Activated T-helper 1 cell treated with anti-CD3 and anti-CD28 coated beads, Interleukin-12 subunit alpha, Interleukin-12 subunit beta, Interleukin-2, Interleukin-4 antibody, amounts not matched to agents 30 ng/mL and 10 ng/mL and 1 ng/mL, durations not matched to agents 14 hours and 24 hours and 36 hours (primary cell): ENCODE measurements around the gene AATF. TPM values are rescaled to one million over a fixed set of nuclear protein-coding genes. Genes with fewer than 3 reads are reported as not detected.

Experiments
- DNase-seq: peaks from one replicate; pipeline ENCODE4 v3.0.0; 2021; ENCODE audit warnings: low spot score
- H3K27ac Mint-ChIP-seq: one replicate; pipeline ENCODE4 v1.8.0; 2021; ENCODE audit warnings: mild to moderate bottlenecking, mixed read lengths
- H3K27me3 Mint-ChIP-seq: one replicate; pipeline ENCODE4 v1.8.0; 2022; ENCODE audit warnings: mild to moderate bottlenecking, moderate library complexity, mixed read lengths; ENCODE audit not compliant: insufficient read depth
- H3K36me3 Mint-ChIP-seq: one replicate; pipeline ENCODE4 v1.8.0; 2021; ENCODE audit warnings: low read depth, mixed read lengths
- H3K4me1 Mint-ChIP-seq: one replicate; pipeline ENCODE4 v1.8.0; 2021; ENCODE audit warnings: low read depth, mixed read lengths
- H3K4me3 Mint-ChIP-seq: one replicate; pipeline ENCODE4 v1.8.0; 2021; ENCODE audit warnings: mild to moderate bottlenecking, moderate library complexity, mixed read lengths
- H3K9me3 Mint-ChIP-seq: one replicate; pipeline ENCODE4 v1.8.0; 2021; ENCODE audit warnings: mixed read lengths
- intact Hi-C: fragments of 100-400 bp; cut with micrococcal nuclease; formaldehyde crosslinking; loops from one replicate; pipeline ENCODE4 v1.15.1; 2024
- total RNA-seq: library from RNA; stranded (reverse); gene quantifications from 2 replicates; pipeline ENCODE4 v1.2.3, GENCODE V29; 2022

Gene AATF
- total RNA-seq, 1 donor from 2014 or later = 119 TPM

- no peaks in the 10 kb centered on the region for H3K9me3 Mint-ChIP-seq
- H3K4me1 Mint-ChIP-seq = peaks cover 9% of the 10 kb centered on the region
- DNase-seq = no peak
- intact Hi-C loops = no loop called here
- H3K4me3 Mint-ChIP-seq = no peak overlapping the region
- H3K36me3 Mint-ChIP-seq = peaks cover 9% of the 10 kb centered on the region
- H3K27ac Mint-ChIP-seq = no peak overlapping the region
- H3K27me3 Mint-ChIP-seq = no peaks in the 10 kb centered on the region
These were observed 103.1 kb downstream of the AATF start for GRCh38 chr17:37051833-37052232.

GRCh38 chr17:37052450-37052849, 103.7 kb downstream of the AATF start:
- H3K27me3 Mint-ChIP-seq = no peaks in the 10 kb centered on the region

GRCh38 chr17:37054894-37055293, 106.1 kb downstream of the AATF start:
- Mint-ChIP-seq H3K4me3 (no peak overlapping the region), H3K27me3 (no peaks in the 10 kb centered on the region), H3K4me1 (no peaks in the 10 kb centered on the region), H3K27ac (no peak overlapping the region), H3K36me3 (peaks cover 11% of the 10 kb centered on the region), H3K9me3 (no peaks in the 10 kb centered on the region)
- DNase-seq = no peak
- intact Hi-C loops = no loop called here

More at GRCh38 chr17:37052450-37052849, 103.7 kb downstream of the AATF start:
- intact Hi-C loops = no loop called here
- no peaks in the 10 kb centered on the region for H3K9me3 Mint-ChIP-seq
- H3K4me3 Mint-ChIP-seq = no peak overlapping the region
- no peak overlapping the region for H3K27ac Mint-ChIP-seq
- H3K36me3 Mint-ChIP-seq = peaks cover 10% of the 10 kb centered on the region
- peaks cover 7% of the 10 kb centered on the region for H3K4me1 Mint-ChIP-seq
- DNase-seq = no peak

GRCh38 chr17:37056622-37057021, 107.9 kb downstream of the AATF start:
- intact Hi-C loops = no loop called here
- no peak overlapping the region for H3K27ac Mint-ChIP-seq
- no peaks in the 10 kb centered on the region for H3K4me1 Mint-ChIP-seq
- H3K4me3 Mint-ChIP-seq = no peak overlapping the region
- peaks cover 11% of the 10 kb centered on the region for H3K36me3 Mint-ChIP-seq
- no peaks in the 10 kb centered on the region for H3K27me3 Mint-ChIP-seq
- no peak for DNase-seq
- H3K9me3 Mint-ChIP-seq = no peaks in the 10 kb centered on the region

- intact Hi-C loops = no loop called here
- Mint-ChIP-seq H3K4me3 (no peak overlapping the region), H3K27ac (no peak overlapping the region)
These were observed 110.7 kb downstream of the AATF start for GRCh38 chr17:37059493-37059892.

GRCh38 chr17:37060094-37060493, 111.3 kb downstream of the AATF start:
- H3K9me3 Mint-ChIP-seq = no peaks in the 10 kb centered on the region
- no peak for DNase-seq
- H3K27me3 Mint-ChIP-seq = peaks cover 5% of the 10 kb centered on the region

More at GRCh38 chr17:37059493-37059892, 110.7 kb downstream of the AATF start:
- no peaks in the 10 kb centered on the region for H3K9me3 Mint-ChIP-seq
- DNase-seq = no peak
- H3K4me1 Mint-ChIP-seq = no peaks in the 10 kb centered on the region
- peaks cover 3% of the 10 kb centered on the region for H3K27me3 Mint-ChIP-seq
- H3K36me3 Mint-ChIP-seq = peaks cover 11% of the 10 kb centered on the region

GRCh38 chr17:37060928-37061327, 112.2 kb downstream of the AATF start:
- Mint-ChIP-seq H3K4me1 (no peaks in the 10 kb centered on the region), H3K9me3 (no peaks in the 10 kb centered on the region), H3K27me3 (peaks cover 5% of the 10 kb centered on the region), H3K4me3 (no peak overlapping the region), H3K27ac (no peak overlapping the region), H3K36me3 (peaks cover 11% of the 10 kb centered on the region)
- no peak for DNase-seq
- intact Hi-C loops = no loop called here

More at GRCh38 chr17:37060094-37060493, 111.3 kb downstream of the AATF start:
- H3K4me3 Mint-ChIP-seq = no peak overlapping the region
- intact Hi-C loops = no loop called here
- no peak overlapping the region for H3K27ac Mint-ChIP-seq
- no peaks in the 10 kb centered on the region for H3K4me1 Mint-ChIP-seq
- peaks cover 11% of the 10 kb centered on the region for H3K36me3 Mint-ChIP-seq

- no peak overlapping the region for H3K4me3 Mint-ChIP-seq
- H3K27ac Mint-ChIP-seq = no peak overlapping the region
- intact Hi-C loops = no loop called here
- H3K9me3 Mint-ChIP-seq = no peaks in the 10 kb centered on the region
- DNase-seq = no peak
- peaks cover 7% of the 10 kb centered on the region for H3K27me3 Mint-ChIP-seq
- H3K36me3 Mint-ChIP-seq = peaks cover 5% of the 10 kb centered on the region
- H3K4me1 Mint-ChIP-seq = no peaks in the 10 kb centered on the region
These were observed 113.3 kb downstream of the AATF start for GRCh38 chr17:37062021-37062420.

- Mint-ChIP-seq H3K36me3 (no peaks in the 10 kb centered on the region), H3K4me1 (no peaks in the 10 kb centered on the region), H3K27ac (no peak overlapping the region), H3K9me3 (no peaks in the 10 kb centered on the region), H3K27me3 (peaks cover 16% of the 10 kb centered on the region), H3K4me3 (no peak overlapping the region)
- intact Hi-C loops = no loop called here
- DNase-seq = no peak
These were observed 115.5 kb downstream of the AATF start for GRCh38 chr17:37064206-37064605.

- intact Hi-C loops = no loop called here
- DNase-seq = no peak
- Mint-ChIP-seq H3K9me3 (no peaks in the 10 kb centered on the region), H3K27ac (no peak overlapping the region), H3K27me3 (peaks cover 16% of the 10 kb centered on the region), H3K4me1 (no peaks in the 10 kb centered on the region), H3K4me3 (no peak overlapping the region), H3K36me3 (no peaks in the 10 kb centered on the region)
These were observed 116.2 kb downstream of the AATF start for GRCh38 chr17:37064956-37065355.

GRCh38 chr17:37065486-37066321, 117.0 kb downstream of the AATF start:
- Mint-ChIP-seq H3K4me3 (no peak overlapping the region), H3K36me3 (no peaks in the 10 kb centered on the region), H3K9me3 (no peaks in the 10 kb centered on the region), H3K27ac (no peak overlapping the region), H3K27me3 (peaks cover 16% of the 10 kb centered on the region), H3K4me1 (no peaks in the 10 kb centered on the region)
- intact Hi-C loops = no loop called here
- DNase-seq = no peak

GRCh38 chr17:37066322-37067255, 117.8 kb downstream of the AATF start:
- Mint-ChIP-seq H3K9me3 (no peaks in the 10 kb centered on the region), H3K27ac (no peak overlapping the region), H3K4me1 (no peaks in the 10 kb centered on the region), H3K4me3 (no peak overlapping the region), H3K27me3 (peaks cover 18% of the 10 kb centered on the region), H3K36me3 (no peaks in the 10 kb centered on the region)
- no peak for DNase-seq
- intact Hi-C loops = no loop called here

- no peaks in the 10 kb centered on the region for H3K36me3 Mint-ChIP-seq
- H3K4me3 Mint-ChIP-seq = no peak overlapping the region
- no peaks in the 10 kb centered on the region for H3K4me1 Mint-ChIP-seq
- intact Hi-C loops = no loop called here
- no peaks in the 10 kb centered on the region for H3K9me3 Mint-ChIP-seq
- peaks cover 26% of the 10 kb centered on the region for H3K27me3 Mint-ChIP-seq
- H3K27ac Mint-ChIP-seq = no peak overlapping the region
- no peak for DNase-seq
These were observed 118.9 kb downstream of the AATF start for GRCh38 chr17:37067555-37068111.
